Type B pancreatic cell (in vitro differentiated cells): ENCODE data around the gene GMDS. TPM values are rescaled to one million over a fixed set of nuclear protein-coding genes. Genes with fewer than 3 reads are reported as not detected.

Experiments used
- DNase-seq: peaks from one replicate; pipeline ENCODE4 v3.0.0; 2021; ENCODE audit warnings: mixed read lengths; ENCODE audit not compliant: unreplicated experiment; ENCODE audit errors: extremely low spot score
- H3K27ac Mint-ChIP-seq: 2 replicates; pipeline ENCODE4 v1.8.0; 2021; ENCODE audit warnings: mild to moderate bottlenecking, mixed read lengths
- H3K27me3 Mint-ChIP-seq: 2 replicates; pipeline ENCODE4 v1.8.0; 2021; ENCODE audit warnings: mixed read lengths
- H3K36me3 Mint-ChIP-seq: 2 replicates; pipeline ENCODE4 v1.8.0; 2021; ENCODE audit warnings: mixed read lengths
- H3K4me1 Mint-ChIP-seq: one replicate; pipeline ENCODE4 v1.8.0; 2021; ENCODE audit warnings: mixed read lengths; ENCODE audit not compliant: unreplicated experiment
- H3K4me3 Mint-ChIP-seq: 2 replicates; pipeline ENCODE4 v1.8.0; 2021; ENCODE audit warnings: mild to moderate bottlenecking, mixed read lengths
- H3K9me3 Mint-ChIP-seq: 2 replicates; pipeline ENCODE4 v1.8.0; 2021; ENCODE audit warnings: mixed read lengths
- CTCF ChIP-seq: fragments of 200-600 bp; sonication (generic); conservative IDR thresholded peaks from 2 replicates; pipeline ENCODE4 v1.5.0; 2021; ENCODE audit warnings: antibody characterized with exemption, mild to moderate bottlenecking
- total RNA-seq: library from RNA; stranded (reverse); gene quantifications from 2 replicates; pipeline ENCODE4 v1.2.1, GENCODE V29; 2021; ENCODE audit warnings: low replicate concordance

Gene GMDS
- total RNA-seq, 1 donor from 2014 or later: 41.3 TPM

GRCh38 chr6:1604158-1605003 lies 641.0 kb downstream of the GMDS start:
- no peak for DNase-seq
- Mint-ChIP-seq H3K36me3 (no peaks in the 10 kb centered on the region), H3K4me3 (peak overlapping the region; percentile 72), H3K27me3 (peaks cover 79% of the 10 kb centered on the region), H3K9me3 (no peaks in the 10 kb centered on the region), H3K27ac (no peak overlapping the region), H3K4me1 (peaks cover 34% of the 10 kb centered on the region)
- peak; percentile 100 for TF ChIP-seq CTCF

- Mint-ChIP-seq H3K36me3 (no peaks in the 10 kb centered on the region), H3K9me3 (no peaks in the 10 kb centered on the region), H3K27ac (no peak overlapping the region), H3K4me1 (peaks cover 33% of the 10 kb centered on the region), H3K4me3 (peak overlapping the region; percentile 72), H3K27me3 (peaks cover 79% of the 10 kb centered on the region)
- no peak for TF ChIP-seq CTCF
- no peak for DNase-seq
These were observed 641.7 kb downstream of the GMDS start for GRCh38 chr6:1603708-1604107.

GRCh38 chr6:1602049-1602713 lies 643.2 kb downstream of the GMDS start:
- no peak for DNase-seq
- Mint-ChIP-seq H3K4me3 (peak overlapping the region; percentile 20), H3K4me1 (peaks cover 29% of the 10 kb centered on the region), H3K9me3 (no peaks in the 10 kb centered on the region), H3K36me3 (no peaks in the 10 kb centered on the region), H3K27me3 (peaks cover 78% of the 10 kb centered on the region), H3K27ac (no peak overlapping the region)
- no peak for TF ChIP-seq CTCF

GRCh38 chr6:1601158-1602048 lies 644.0 kb downstream of the GMDS start:
- peaks cover 76% of the 10 kb centered on the region for H3K27me3 Mint-ChIP-seq
- DNase-seq: no peak
- peaks cover 29% of the 10 kb centered on the region for H3K4me1 Mint-ChIP-seq

More at GRCh38 chr6:1601158-1602048, 644.0 kb downstream of the GMDS start:
- H3K27ac Mint-ChIP-seq: no peak overlapping the region
- no peaks in the 10 kb centered on the region for H3K9me3 Mint-ChIP-seq
- H3K36me3 Mint-ChIP-seq: no peaks in the 10 kb centered on the region
- H3K4me3 Mint-ChIP-seq: no peak overlapping the region
- no peak for TF ChIP-seq CTCF
